ENCODE data around the gene COL3A1.

COL3A1 gene

DNA sequence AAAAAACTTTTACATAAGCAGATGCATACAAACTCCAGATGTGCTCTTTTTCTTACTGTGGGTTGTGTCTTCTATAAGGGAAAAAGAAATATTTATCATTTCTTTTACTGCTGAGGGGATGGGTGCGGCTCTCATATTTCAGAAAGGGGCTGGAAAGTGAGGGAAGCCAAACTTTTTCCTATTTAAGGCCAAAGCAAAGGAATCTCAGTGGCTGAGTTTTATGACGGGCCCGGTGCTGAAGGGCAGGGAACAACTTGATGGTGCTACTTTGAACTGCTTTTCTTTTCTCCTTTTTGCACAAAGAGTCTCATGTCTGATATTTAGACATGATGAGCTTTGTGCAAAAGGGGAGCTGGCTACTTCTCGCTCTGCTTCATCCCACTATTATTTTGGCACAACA, at the start of gene COL3A1:
Gene COL3A1, plus strand, starts transcription at position 210 of the 400 bp plus-strand sequence. Its CDS starts 117 bp downstream, at position 327.
- Mint-ChIP-seq H3K27me3 (no peaks in the 10 kb centered on the region), H3K27ac (no peak within 1 kb of the TSS), H3K9me3 (no peaks in the 10 kb centered on the region), H3K4me1 (ENCODE audit: low read depth) (no peaks in the 10 kb centered on the region), H3K36me3 (ENCODE audit: low read depth) (no peaks in the 10 kb centered on the region), H3K4me3 (no peak within 1 kb of the TSS)
- intact Hi-C loops (cut with micrococcal nuclease), result no loop called here

GRCh38 chr2:188928643-188929042, 45.5 kb upstream of the COL3A1 start:
- Mint-ChIP-seq H3K9me3 (peaks cover 52% of the 10 kb centered on the region), H3K27me3 (no peaks in the 10 kb centered on the region), H3K4me1 (ENCODE audit: low read depth) (no peaks in the 10 kb centered on the region), H3K36me3 (ENCODE audit: low read depth) (no peaks in the 10 kb centered on the region), H3K27ac (no peak overlapping the region), H3K4me3 (no peak overlapping the region)
- intact Hi-C loops (cut with micrococcal nuclease), result no loop called here

- no peaks in the 10 kb centered on the region for H3K27me3 Mint-ChIP-seq
Observed at GRCh38 chr2:188931361-188931760, 42.8 kb upstream of the COL3A1 start.

GRCh38 chr2:188937228-188938220, 36.6 kb upstream of the COL3A1 start:
- no peak overlapping the region for H3K4me3 Mint-ChIP-seq
- H3K4me1 Mint-ChIP-seq (ENCODE audit: low read depth), result no peaks in the 10 kb centered on the region
- no peak overlapping the region for H3K27ac Mint-ChIP-seq
- intact Hi-C loops (cut with micrococcal nuclease), result no loop called here
- H3K9me3 Mint-ChIP-seq, result no peaks in the 10 kb centered on the region
- H3K36me3 Mint-ChIP-seq (ENCODE audit: low read depth), result no peaks in the 10 kb centered on the region
- H3K27me3 Mint-ChIP-seq, result no peaks in the 10 kb centered on the region

More at GRCh38 chr2:188931361-188931760, 42.8 kb upstream of the COL3A1 start:
- no peaks in the 10 kb centered on the region for H3K36me3 Mint-ChIP-seq (ENCODE audit: low read depth)
- H3K9me3 Mint-ChIP-seq, result peaks cover 34% of the 10 kb centered on the region
- H3K4me3 Mint-ChIP-seq, result no peak overlapping the region
- H3K4me1 Mint-ChIP-seq (ENCODE audit: low read depth), result no peaks in the 10 kb centered on the region
- no peak overlapping the region for H3K27ac Mint-ChIP-seq
- intact Hi-C loops (cut with micrococcal nuclease), result no loop called here

DNA sequence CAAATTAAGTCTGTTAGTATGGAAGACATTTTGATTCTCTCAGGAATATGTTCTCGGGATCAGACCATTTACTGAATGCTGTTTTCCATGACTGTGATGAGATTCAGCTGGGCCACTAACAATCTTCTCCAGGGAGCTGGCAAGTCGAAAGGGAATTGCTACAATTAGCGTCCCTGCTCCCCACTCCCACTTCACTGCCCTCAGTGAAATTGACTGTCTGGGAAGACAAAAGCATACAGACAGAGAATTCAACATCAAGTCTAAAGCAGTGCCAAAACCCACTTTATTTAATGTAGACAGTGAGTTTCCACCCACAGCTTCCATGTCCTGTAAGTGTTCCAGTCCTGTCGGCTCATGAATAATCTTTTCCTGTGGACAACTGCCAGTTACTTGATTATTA, 34.0 kb upstream of the COL3A1 start:
- no peak overlapping the region for H3K27ac Mint-ChIP-seq
- no peak overlapping the region for H3K4me3 Mint-ChIP-seq
- H3K4me1 Mint-ChIP-seq (ENCODE audit: low read depth), result no peaks in the 10 kb centered on the region
- intact Hi-C loops (cut with micrococcal nuclease), result no loop called here
- no peaks in the 10 kb centered on the region for H3K27me3 Mint-ChIP-seq
- H3K9me3 Mint-ChIP-seq, result peaks cover 8% of the 10 kb centered on the region
- H3K36me3 Mint-ChIP-seq (ENCODE audit: low read depth), result no peaks in the 10 kb centered on the region

DNA sequence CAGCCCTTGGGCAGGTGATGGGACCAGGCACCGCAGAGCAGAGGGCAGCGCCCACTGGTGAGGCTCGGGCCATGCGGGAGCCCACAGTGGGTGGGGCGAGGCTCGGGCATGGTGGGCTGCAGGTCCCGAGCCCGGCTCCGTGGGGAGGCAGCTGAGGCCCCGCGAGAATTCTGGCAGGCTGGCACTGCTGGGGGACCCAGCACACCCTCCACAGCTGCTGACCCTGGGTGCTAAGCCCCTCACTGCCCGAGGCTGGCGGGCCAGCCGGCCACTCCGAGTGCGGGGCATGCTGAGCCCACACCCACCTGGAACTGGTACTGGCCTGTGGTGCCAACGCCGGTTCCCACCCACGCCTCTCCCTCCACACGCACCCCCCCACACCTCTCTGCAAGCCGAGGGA, 29.7 kb upstream of the COL3A1 start:
- Mint-ChIP-seq H3K27ac (no peak overlapping the region), H3K9me3 (peaks cover 25% of the 10 kb centered on the region), H3K4me1 (ENCODE audit: low read depth) (no peaks in the 10 kb centered on the region), H3K27me3 (no peaks in the 10 kb centered on the region), H3K36me3 (ENCODE audit: low read depth) (no peaks in the 10 kb centered on the region), H3K4me3 (no peak overlapping the region)
- intact Hi-C loops (cut with micrococcal nuclease), result no loop called here

DNA sequence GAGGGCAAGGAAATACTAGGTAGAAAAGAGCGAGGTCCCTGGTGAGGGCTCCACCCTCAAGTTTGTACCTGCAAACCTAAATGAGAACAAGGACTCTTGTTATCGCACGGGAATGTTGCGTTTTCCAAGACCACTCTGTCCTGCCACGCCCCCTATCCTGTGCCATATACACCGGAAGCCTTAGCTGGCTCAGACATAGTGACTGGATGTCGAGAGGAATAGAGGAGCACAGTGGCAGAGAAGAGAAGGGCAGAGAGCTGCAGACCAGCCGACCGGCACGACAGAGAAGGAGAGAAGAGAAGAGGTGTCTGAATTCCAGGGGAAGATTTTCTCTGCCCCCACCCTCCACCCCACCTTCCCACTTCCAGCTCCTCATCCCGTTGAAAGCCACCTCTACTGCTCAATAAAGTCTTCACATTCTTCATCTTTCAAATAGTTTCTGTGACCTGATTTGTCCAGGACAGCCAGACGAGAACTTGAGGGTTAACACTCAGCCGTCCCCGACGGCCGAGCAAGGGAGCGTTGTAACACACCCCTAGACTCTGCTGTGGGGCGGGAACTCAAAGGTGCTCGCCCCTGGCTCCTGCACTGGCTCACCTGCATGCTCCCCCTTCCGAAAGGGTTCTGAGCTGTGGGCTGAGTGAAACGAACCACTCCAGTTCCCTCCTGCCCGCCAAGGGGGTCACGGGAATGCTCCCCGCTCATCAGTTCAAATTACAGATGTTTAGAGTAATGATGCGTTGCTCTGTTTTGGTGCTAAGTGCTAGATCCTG, 24.9 kb upstream of the COL3A1 start:
- intact Hi-C loops (cut with micrococcal nuclease), result no loop called here
- Mint-ChIP-seq H3K27ac (no peak overlapping the region), H3K4me3 (no peak overlapping the region), H3K9me3 (peaks cover 20% of the 10 kb centered on the region), H3K27me3 (no peaks in the 10 kb centered on the region), H3K4me1 (ENCODE audit: low read depth) (no peaks in the 10 kb centered on the region), H3K36me3 (ENCODE audit: low read depth) (no peaks in the 10 kb centered on the region)

DNA sequence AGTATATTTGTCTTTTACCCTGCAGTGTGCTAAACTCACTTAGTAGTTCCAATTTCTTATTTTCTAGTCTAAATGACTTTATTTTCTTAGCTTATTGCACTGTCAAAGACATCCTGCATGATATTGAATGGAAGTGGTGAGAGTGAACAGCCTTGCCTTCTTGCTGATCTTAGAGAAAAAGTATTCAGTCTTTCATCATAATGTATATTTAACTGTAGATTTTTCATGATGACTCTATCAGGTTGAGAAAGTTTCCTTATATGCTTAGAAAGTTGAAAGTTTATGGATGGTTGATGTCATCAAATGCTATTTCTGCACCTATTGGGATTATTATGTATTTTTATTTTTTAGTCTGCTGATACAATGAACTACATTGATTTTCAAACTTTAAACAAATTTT, 21.3 kb upstream of the COL3A1 start:
- no peak overlapping the region for H3K27ac Mint-ChIP-seq
- intact Hi-C loops (cut with micrococcal nuclease), result no loop called here
- H3K4me1 Mint-ChIP-seq (ENCODE audit: low read depth), result no peaks in the 10 kb centered on the region
- no peaks in the 10 kb centered on the region for H3K27me3 Mint-ChIP-seq
- H3K36me3 Mint-ChIP-seq (ENCODE audit: low read depth), result no peaks in the 10 kb centered on the region
- H3K4me3 Mint-ChIP-seq, result no peak overlapping the region
- peaks cover 19% of the 10 kb centered on the region for H3K9me3 Mint-ChIP-seq

GRCh38 chr2:188956290-188956689, 17.9 kb upstream of the COL3A1 start:
- H3K9me3 Mint-ChIP-seq, result peaks cover 27% of the 10 kb centered on the region
- H3K4me3 Mint-ChIP-seq, result no peak overlapping the region
- H3K27ac Mint-ChIP-seq, result no peak overlapping the region
- no peaks in the 10 kb centered on the region for H3K27me3 Mint-ChIP-seq
- intact Hi-C loops (cut with micrococcal nuclease), result no loop called here
- no peaks in the 10 kb centered on the region for H3K36me3 Mint-ChIP-seq (ENCODE audit: low read depth)
- H3K4me1 Mint-ChIP-seq (ENCODE audit: low read depth), result no peaks in the 10 kb centered on the region

DNA sequence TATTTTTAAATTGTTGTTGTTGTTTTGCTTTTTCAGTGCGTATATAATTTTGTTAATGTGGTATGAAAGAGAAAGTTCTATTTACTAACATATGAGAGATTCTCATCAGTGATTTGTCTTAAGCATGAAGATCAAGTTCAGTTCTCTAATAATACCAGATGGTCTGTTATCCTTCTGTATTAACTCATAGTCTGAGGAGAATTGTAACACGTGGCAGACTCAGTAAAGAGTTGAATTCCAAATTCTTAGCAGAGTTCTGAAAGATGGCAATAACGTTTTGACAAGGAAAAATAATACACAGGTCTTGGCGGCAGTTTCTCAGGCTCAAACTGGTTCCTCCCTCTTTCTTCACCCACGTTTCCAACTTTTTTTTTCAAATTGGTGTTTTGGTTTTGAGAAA, 17.2 kb upstream of the COL3A1 start:
- Mint-ChIP-seq H3K36me3 (ENCODE audit: low read depth) (no peaks in the 10 kb centered on the region), H3K4me3 (no peak overlapping the region), H3K4me1 (ENCODE audit: low read depth) (no peaks in the 10 kb centered on the region), H3K9me3 (peaks cover 34% of the 10 kb centered on the region), H3K27ac (no peak overlapping the region), H3K27me3 (no peaks in the 10 kb centered on the region)
- intact Hi-C loops (cut with micrococcal nuclease), result no loop called here

DNA sequence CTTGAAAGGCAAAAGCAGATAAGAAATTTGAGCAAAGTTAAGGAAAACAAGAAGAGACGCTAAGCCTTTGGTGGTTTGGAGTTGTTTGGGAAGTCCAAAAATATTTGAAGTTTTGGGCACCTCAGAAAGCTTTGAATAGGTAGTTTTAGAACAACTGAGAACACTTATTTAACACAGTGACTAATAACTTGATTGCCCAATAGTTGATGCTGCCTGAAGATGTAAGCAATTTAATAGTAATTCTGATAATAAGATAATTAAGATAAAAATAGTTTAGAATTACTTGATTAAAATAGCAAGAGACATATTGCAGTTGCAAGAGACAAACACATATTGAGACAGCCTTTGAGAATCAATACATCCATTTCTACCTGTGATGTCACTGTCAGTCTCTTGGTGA, 16.5 kb upstream of the COL3A1 start:
- H3K36me3 Mint-ChIP-seq (ENCODE audit: low read depth), result no peaks in the 10 kb centered on the region
- H3K27me3 Mint-ChIP-seq, result no peaks in the 10 kb centered on the region
- H3K27ac Mint-ChIP-seq, result no peak overlapping the region
- intact Hi-C loops (cut with micrococcal nuclease), result no loop called here
- no peaks in the 10 kb centered on the region for H3K4me1 Mint-ChIP-seq (ENCODE audit: low read depth)
- H3K4me3 Mint-ChIP-seq, result no peak overlapping the region
- peaks cover 34% of the 10 kb centered on the region for H3K9me3 Mint-ChIP-seq

DNA sequence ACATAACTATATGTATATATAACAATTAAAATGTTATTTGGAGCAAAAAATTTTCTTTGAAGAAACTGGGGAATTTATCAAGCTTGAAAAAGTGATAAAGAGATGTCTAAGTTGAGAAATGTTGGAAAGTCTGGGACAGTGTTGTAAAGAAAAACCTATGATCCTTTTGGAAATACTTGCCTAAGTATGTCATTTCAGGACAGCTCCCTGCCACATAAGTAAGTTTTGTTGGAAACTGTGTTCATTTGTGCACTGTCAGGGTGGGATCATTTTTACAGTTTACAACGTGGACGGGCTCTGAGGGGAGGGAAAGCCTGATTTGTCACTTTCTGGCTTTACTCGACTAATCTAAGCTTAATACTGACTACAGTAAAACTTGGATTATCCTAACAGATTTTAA, 10.4 kb upstream of the COL3A1 start:
- Mint-ChIP-seq H3K27me3 (no peaks in the 10 kb centered on the region), H3K36me3 (ENCODE audit: low read depth) (no peaks in the 10 kb centered on the region), H3K9me3 (peaks cover 22% of the 10 kb centered on the region), H3K27ac (no peak overlapping the region), H3K4me3 (no peak overlapping the region), H3K4me1 (ENCODE audit: low read depth) (no peaks in the 10 kb centered on the region)
- intact Hi-C loops (cut with micrococcal nuclease), result no loop called here

DNA sequence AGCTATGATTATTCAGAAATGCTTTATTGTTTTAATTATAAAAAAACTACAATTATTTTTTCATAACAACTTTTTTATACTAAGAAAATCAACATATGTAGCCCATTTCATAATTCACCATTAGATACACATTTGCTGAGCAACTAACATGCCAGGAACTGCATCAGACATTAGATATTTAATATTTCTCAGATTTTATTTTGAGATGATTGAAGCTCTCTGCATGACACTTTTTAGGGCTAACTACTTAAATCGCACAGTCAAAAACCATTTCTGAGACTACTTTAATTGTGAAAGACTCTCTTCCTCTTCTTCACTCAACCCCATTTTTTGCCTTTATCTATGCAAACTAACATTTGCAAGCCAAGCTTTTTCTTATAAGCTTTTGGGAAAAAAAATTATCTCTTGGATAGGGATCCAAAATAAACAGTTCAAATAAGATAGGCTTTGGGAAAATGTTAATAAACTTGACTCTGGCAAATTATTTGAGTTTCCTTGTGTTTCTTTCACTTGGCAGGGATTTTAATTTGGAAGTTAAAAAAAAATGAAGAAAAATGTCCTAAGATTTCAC, 9.1 kb upstream of the COL3A1 start:
- Mint-ChIP-seq H3K4me1 (ENCODE audit: low read depth) (no peaks in the 10 kb centered on the region), H3K27ac (no peak overlapping the region), H3K27me3 (no peaks in the 10 kb centered on the region), H3K4me3 (no peak overlapping the region), H3K36me3 (ENCODE audit: low read depth) (no peaks in the 10 kb centered on the region), H3K9me3 (peaks cover 12% of the 10 kb centered on the region)
- intact Hi-C loops (cut with micrococcal nuclease), result no loop called here

DNA sequence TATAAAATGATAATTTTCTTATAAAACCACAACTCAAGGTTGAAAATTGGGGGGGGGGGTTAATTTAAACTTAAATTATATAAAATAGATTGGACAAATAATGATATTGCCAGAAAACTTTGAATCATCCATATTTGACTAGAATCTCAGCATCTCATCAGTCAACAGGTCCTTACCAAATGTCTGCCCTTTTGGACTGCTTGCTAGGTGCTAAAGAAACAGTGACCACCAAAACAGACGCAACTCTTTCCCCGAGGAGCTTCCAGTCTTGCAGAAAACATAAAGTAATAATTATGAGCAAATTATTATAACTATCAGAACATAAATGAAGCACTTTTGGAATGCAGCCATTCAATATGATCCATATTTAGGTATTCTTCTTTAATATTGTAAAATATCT, 8.6 kb upstream of the COL3A1 start:
- Mint-ChIP-seq H3K9me3 (peaks cover 12% of the 10 kb centered on the region), H3K27ac (no peak overlapping the region), H3K27me3 (no peaks in the 10 kb centered on the region), H3K4me1 (ENCODE audit: low read depth) (no peaks in the 10 kb centered on the region), H3K4me3 (no peak overlapping the region), H3K36me3 (ENCODE audit: low read depth) (no peaks in the 10 kb centered on the region)
- intact Hi-C loops (cut with micrococcal nuclease), result no loop called here
